ENCODE measurements around the gene SSU72.
"Not testable (repeated sequence)": the region's sequence is repeated elsewhere in the genome, so short reads cannot be mapped to it uniquely, and the experiment has no call there.

Gene SSU72

DNA sequence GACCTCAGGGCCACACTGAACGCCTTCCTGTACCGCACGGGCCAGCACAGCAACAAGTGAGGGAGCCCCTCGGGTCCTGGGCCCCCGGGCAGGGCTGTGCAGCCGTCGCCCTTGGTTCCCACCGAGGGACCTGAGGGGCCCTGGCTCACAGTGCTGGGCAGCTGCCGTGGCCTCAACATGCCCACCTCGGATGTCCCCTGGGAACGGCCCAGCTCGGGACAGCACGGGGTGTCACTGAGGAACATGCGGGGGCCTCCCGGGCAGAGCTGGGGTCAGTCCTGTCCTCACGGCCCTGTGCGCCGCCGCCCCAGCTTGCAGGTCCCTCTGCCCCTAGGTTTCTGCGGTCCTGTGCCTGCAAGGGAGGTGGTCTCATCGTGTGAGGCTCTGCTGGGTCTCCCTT lies 48.2 kb downstream of the SSU72 start:
- DNase-seq (ENCODE audit: low read depth) = not testable (repeated sequence)

DNA sequence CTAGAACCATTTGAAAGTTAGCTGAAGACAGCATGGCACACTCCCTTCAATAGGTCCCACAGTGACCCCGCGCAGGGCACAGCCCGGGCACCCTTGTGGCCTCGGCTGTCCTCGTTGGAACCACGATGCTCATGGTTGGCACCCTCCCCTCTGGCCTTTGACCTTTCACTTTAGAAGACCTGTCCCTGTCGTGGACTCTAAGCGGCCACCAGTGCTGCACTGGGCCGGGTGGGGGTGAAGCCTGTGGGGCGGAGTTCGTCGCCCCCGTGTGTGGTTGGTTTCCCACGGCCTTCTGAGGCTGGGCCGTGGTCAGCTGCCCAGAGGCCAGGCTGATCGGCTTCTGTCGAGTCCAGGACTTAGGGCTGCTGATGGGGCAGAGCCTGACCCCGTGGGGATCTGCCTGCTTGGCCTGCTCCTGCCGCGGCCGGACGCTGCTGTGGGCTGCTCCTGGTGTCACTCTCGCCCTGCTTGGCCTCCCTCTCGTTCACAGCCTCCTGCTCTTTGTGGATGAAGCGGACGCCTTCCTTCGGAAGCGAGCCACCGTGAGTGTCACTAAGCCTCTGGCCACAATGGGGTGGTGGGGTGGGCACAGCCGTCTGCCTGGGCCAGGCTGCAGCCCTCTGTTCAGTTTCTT lies 49.8 kb downstream of the SSU72 start:
- not testable (repeated sequence) for DNase-seq (ENCODE audit: low read depth)

DNA sequence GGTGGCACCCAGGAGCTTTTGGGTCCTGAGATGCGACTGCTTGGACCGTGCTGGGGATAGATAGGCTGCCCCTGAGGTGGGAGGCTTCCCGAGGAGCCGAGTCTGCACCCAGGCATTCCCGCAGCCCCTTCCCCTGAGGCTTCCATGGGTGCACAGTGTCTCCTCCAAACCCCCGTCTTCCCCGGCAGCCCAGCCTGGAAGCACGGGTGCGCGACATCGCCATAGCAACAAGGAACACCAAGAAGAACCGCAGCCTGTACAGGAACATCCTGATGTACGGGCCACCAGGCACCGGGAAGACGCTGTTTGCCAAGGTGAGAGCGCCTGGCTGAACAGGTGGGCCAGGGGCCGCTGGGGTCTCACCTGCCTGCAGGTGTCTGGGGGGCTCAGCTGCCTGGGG lies 51.0 kb downstream of the SSU72 start:
- DNase-seq (ENCODE audit: low read depth) = not testable (repeated sequence)

DNA sequence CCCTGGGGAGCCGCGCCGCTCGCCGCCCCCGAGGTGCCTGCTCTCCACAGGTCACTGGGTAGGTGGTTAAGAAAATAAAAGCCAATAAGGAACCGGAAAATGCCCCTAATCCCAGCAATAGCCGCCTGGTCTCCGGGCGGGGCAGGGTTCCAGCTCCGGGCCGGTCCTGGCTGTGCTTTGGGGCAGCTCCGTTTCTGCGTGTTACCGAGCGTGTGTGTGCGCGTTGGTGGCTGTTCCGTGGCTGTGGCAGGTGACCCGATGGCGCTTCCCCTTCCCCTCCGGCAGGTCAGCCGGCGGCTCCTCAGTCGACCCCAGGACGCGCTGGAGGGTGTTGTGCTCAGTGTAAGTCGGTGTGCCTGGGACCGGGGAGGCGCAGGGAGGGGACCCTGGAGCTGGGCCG lies 51.4 kb downstream of the SSU72 start:
- not testable (repeated sequence) for DNase-seq (ENCODE audit: low read depth)

DNA sequence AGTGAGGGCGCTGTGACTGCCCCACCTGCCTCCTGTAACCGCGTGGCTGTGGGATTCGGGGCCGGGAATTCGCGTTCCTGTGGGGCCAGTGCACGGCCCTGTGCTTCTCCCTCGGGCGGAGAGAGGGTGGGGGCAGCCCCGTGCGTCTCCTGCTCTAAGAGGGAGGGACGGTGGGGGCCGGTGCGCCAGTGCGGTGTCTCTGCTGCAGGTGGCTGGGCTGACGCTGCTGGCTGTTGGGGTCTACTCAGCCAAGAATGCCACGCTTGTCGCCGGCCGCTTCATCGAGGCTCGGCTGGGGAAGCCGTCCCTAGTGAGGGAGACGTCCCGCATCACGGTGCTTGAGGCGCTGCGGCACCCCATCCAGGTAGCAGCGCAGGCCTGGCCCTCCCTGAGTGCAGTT lies 52.1 kb downstream of the SSU72 start:
- DNase-seq (ENCODE audit: low read depth) = not testable (repeated sequence)

DNA sequence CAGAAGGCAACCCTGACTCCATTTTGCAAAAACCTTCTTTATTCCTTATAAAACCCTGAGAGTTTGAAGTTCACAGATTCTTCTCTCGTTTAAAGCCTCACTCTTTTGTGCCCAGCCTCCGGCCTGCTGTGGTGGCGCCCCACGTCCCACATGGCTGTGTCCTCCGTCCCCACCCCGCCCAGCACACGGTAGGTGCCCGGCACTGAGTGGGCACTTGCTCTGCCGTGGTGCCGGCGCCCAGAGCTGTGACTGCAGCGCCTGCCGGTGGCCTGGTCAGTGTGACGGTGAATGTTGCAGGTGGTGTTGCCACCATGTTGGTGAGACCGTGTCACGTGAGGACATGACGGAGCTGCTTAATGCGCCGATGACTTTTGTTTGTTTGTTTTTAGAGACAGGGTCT lies 53.3 kb downstream of the SSU72 start:
- DNase-seq (ENCODE audit: low read depth) = no peak

DNA sequence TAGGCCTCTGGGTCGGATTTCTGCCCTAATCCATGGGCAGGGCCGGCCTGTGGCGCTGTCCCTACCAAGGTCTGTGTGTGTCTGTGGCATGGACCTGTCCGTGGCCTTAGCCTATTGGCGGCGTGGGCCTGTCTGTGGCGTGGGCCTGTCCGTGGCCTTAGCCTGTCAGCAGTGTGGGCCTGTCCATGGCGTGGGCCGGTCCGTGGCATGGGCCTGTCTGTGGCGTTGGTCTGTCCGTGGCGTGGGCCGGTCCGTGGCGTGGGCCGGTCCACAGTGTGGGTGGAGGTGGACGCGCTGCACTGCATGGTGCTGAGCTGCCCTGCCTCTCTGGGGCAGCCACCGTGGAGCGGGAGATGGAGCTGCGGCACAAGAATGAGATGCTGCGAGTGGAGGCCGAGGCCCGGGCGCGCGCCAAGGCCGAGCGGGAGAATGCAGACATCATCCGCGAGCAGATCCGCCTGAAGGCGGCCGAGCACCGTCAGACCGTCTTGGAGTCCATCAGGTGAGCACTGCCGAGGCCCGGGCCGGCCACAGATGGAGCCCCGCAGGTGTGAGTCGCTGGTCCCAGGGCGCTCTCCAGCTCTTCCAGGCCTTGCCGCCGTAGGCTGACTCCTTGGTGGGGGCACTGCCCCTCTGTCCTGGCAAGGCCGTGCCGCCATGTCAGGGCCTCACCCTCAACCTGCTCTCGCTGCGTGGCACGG lies 54.7 kb downstream of the SSU72 start:
- DNase-seq (ENCODE audit: low read depth) = not testable (repeated sequence)

DNA sequence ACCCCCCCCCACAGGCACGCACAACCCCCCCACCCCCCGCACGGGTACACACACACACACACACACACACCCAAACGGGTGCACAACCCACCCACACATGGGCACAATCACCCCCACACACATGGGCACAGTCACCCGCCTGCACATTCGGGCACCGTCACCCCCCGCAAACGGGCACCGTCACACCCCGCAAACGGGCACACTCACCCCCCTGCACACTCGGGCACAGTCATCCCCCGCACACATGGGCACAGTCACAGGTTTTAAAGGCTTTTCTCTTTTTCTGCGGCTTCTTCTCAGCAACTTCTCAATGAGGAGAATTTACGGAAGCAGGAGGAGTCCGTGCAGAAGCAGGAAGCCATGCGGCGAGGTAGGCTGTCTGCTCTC lies 56.0 kb downstream of the SSU72 start:
- not testable (repeated sequence) for DNase-seq (ENCODE audit: low read depth)

DNA sequence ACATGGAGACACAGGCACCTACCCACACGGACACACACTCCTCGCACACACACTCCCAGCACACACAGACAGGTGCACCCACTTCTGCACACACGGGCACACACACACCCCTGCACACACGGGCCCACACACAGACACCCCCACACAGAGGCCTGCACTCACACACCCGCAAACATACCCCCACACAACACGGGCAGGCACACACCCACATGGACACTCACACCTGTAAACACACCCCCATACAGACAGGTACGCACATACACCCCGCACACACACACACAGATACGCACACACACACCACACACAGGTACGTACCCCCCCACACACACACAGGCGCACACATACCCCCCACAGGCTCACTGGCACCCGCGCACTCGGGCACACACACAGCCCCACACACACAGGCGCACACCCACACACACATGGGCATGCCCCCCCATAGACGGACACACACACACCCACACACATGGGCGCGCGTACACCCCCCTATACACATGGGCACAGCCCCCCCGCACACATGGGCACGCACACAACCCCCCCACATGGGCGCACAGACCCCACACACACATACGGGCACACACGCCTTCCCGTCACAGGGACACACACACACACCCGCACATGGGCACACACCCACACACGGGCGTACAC lies 56.6 kb downstream of the SSU72 start:
- no peak for DNase-seq (ENCODE audit: low read depth)

DNA sequence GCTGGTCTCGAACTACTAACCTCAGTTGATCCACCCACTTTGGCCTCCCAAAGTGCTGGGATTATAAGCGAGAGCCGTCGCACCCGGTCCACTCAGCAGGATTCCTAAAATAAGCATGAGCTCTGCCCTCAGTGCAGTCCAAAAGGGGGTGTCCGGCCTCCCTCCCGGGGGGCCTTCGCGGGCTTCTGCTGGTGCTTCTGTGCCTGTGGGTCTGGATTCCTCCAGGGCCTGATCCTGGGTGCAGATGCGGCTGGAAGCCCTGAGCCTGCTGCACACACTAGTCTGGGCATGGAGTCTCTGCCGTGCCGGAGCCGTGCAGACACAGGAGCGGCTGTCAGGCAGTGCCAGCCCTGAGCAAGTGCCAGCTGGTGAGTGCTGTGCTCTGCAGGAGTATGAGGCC lies 57.7 kb downstream of the SSU72 start:
- DNase-seq (ENCODE audit: low read depth) = not testable (repeated sequence)

DNA sequence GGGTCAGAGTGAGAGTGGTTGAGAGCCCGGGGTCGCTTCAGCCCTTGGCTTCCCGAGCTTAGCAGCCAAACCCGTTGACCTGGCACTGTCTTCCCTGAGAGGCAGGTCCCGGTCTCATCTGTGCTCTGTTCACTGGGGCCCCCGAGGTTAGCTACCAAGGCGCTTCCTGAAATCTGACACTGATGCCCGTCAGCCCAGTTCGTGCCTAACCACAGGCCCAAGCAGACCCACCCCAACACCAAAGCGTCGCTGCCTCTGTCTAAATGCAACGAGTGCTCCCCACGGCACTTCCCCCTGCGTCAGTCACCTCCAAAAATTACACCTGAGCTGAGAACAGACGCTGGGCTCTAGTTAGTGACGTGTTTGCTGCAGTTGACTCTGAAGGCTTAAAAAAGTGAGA lies 60.3 kb downstream of the SSU72 start:
- not testable (repeated sequence) for DNase-seq (ENCODE audit: low read depth)

DNA sequence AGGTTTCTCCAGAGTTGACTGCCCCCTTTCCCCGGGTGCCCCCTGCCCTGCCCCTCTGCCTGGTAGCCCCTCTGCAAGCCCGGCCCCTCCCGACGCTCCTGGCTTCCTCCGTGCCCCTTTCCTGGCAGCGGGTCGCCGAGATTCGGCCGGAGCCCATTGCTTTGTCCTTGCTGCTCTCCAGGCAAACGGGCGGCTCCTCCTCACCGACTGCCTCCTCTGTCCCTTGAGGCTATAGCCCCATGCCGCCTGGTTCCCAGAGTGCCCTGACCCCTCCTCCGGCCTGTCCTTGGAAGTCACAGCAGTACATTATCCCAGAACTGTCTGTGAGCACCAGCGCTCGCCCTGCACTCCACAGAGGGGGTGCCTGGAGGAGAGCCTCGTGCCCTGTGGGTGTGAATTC lies 61.0 kb downstream of the SSU72 start:
- not testable (repeated sequence) for DNase-seq (ENCODE audit: low read depth)

DNA sequence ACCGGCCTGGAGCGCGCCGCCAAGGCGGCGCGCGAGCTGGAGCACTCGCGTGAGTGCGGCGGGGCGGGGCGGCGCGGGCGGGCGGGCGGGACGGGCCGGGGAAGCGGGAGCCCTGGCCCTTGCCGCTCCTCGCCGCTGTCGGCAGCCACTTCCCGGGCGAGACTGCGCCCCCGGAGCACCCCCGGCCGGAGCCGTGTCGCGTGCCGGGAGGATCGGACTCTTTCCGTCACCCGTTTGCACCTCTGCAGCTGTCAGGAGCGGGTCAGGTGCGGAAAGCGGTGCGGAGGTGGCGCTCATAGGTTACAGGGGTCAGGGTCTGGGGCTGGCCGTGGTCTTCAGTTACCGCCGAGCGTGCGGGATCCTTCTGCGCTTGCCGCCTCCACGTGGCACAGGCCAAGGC lies 62.2 kb downstream of the SSU72 start:
- DNase-seq (ENCODE audit: low read depth) = not testable (repeated sequence)

DNA sequence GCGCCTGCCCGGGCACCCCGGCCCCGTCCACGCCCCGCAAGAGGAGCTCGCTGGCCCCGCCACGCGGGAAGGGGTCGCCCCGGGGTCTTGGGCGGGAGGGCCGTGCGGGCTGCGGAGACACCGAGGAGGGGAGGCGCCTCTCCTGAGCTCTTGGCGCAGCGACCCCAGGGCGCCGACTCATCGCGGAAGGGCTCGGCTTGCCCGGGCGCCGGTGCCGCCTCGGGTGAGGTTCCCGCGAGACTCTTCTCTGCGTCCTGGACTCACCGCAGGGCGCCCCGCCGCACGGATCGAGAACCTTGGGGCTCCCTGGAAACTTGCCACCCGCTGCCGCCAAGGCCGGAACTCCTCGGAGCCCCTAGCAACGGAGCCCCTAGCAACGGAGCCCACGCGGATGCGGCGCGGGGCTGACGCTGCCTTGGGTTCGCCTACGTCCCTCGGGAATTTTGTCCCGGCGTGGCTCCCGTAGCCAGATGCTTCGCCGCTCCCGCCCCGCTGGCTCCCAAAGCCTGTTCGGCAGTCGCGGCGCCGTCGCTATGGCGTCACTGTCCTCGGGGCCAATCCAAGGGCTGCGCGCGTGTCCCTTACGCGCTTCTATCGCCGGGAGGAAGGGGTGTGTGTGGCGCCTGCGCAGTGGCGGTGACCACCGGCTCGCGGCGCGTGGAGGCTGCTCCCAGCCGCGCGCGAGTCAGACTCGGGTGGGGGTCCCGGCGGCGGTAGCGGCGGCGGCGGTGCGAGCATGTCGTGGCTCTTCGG lies 63.0 kb downstream of the SSU72 start, which contains the start of gene ATAD3A:
Gene ATAD3A (plus strand): TSS at position 630 of the 753 bp plus-strand sequence. CDS start 107 bp downstream, at position 737.
- peak; percentile 95 for DNase-seq (ENCODE audit: low read depth)

DNA sequence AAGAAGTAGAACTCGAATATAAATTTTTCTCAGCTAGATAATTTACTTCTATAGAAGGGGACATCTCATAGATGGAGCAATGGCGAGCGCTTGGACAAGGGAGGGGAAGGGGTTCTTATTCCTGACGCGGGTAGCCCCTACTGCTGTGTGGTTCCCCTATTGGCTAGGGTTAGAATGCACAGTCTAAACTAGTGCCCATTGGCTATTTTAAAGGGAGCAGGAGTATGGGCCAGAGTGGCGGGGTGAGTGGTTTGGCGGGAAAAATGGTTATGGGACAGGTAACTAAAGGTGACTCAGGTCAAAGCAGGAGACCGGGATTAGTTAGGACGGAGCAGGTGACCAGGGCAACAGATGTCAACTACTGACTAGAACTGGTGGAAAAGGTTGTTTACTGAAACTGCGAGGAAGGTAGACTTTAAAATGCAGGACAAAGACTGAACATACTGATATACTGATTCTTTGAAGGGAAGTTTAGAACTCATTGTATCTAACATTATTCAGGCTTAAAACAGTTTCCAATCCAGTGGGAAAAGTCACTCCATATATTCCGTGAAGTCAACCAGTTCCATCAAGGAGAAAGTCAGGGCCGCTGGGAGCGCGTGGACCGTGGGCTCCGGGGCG lies 63.6 kb downstream of the SSU72 start:
- no peak for DNase-seq (ENCODE audit: low read depth)

DNA sequence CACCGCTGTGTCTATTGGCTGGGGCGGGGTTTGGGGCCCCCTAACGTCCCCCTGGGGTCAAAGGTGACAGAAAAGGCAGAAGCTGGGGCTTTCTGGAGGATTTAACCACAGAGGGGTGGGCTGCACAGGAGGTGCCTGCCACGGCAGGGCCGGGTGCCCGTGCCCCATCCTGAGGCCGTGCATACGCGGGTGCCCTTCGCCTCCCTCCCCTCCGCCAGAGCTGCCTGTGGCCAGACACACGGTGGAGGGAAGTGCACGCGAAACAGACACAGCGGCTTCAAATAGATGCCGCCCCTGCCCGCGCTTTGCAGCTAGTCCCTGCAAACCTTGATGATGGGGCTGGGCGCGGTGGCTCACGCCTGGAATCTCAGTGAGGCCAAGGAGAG lies 65.2 kb downstream of the SSU72 start:
- DNase-seq (ENCODE audit: low read depth) = not testable (repeated sequence)

DNA sequence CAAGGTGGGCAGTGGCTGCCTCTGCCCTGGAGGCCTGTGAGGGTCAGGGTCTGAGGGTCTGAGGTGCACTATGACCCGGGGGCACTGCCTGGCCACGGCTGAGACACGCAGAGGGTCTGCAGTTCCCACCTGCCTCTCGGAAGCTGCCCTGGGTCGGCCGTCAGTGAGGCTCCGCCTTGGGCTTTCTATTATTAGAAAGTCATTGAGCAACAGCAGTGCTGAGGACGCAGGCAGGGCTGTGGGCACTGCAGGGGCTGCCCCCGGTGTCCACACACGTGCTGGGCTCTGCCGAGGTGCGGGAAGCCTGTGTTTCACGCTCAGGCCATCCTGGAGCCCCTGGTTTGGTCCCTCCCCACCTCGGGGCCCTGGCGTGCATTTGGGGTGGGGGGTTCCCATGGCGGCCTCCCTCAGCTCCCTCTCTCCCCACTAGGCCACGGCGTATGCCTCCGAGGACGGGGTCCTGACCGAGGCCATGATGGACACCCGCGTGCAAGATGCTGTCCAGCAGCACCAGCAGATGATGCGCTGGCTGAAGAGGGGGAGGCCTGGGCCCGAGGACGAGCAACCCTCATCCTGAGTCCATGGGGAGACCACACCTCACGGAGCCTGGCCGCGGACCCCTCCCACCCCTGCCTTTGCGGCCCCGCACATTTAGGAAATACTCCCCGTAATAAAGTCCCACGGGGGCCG lies 65.7 kb downstream of the SSU72 start:
- not testable (repeated sequence) for DNase-seq (ENCODE audit: low read depth)

DNA sequence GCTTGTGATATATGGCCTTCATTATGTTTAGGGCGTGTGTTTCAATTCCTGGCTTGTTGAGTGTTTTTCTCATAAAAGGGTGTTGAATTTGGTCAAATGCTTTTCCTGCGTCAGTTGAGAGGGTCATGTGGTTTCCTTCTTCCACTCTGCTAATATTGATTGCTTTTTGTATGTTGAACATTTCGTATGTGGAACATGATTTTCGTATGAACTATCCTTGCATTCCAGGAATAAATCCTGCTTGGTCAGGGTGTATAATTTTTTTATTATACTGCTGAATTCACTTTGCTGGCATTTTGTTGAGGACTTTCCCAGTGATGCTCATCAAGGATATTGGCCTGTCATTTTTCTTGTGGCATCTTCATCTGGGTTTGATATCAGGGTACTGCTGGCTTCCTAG lies 67.4 kb downstream of the SSU72 start:
- DNase-seq (ENCODE audit: low read depth) = no peak

DNA sequence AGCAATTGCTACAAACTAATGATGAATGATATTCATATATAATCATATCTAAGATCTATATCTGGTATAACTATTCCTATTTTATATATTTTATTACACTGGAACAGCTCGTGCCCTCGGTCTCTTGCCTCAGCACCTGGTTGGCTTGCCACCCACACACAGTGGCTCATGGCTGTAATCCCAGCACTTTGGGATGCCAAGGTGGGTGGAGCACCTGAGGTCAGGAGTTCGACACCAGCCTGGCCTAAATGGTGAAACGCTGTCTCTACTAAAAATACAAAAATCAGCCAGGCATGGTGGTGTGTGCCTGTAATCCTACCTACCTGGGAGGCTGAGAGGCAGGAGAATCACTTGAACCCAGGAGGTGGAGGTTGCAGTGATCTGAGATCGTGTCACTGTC lies 68.9 kb downstream of the SSU72 start:
- DNase-seq (ENCODE audit: low read depth) = not testable (repeated sequence)

DNA sequence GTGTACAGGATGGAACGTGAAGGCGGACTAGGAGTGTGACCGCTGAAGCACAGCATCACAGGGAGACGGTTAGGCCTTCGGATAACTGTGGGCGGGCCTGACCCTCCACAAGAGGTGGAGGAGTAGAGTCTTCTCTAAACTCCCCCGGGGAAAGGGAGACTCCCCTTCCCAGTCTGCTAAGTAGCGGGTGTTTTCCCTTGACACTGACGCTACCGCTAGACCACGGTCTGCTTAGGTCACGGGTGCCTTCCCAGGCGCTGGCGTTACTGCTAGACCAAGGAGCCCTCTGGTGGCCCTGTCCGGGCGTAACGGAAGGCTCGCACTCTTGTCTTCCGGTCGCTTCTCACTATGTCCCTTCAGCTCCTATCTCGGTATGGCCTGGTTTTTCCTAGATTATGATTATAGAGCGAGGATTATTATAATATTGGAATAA lies 69.3 kb downstream of the SSU72 start:
- DNase-seq (ENCODE audit: low read depth) = not testable (repeated sequence)

DNA sequence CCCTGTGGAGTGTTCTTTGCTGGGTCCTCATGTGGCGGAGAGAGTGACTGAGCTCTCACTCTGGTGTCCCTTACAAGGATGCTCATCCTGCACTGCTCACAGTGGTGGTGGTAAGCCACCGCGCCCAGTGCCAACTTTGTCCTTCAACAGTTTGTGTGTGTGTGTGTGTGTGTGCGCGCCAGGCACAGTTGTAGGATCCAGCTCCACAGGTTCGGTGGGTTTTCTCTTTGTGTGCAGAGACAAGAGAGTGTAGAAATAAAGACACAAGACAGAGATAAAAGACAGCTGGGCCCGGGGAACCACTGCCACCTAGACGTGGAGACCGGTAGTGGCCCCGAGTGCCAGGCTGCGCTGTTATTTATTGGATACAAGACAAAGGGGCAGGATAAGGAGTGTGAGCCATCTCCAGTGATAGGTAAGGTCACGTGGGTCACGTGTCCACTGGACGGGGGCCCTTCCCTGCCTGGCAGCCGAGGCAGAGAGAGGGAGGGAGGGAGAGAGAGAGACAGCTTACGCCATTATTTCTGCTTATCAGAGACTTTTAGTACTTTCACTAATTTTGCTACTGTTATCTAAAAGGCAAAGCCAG lies 69.8 kb downstream of the SSU72 start:
- peak; percentile 8 for DNase-seq (ENCODE audit: low read depth)

Data from fibroblast of the conjunctiva (primary cell).